Measurements from ENCODE around the gene SEMA3C.

The SEMA3C gene

DNA sequence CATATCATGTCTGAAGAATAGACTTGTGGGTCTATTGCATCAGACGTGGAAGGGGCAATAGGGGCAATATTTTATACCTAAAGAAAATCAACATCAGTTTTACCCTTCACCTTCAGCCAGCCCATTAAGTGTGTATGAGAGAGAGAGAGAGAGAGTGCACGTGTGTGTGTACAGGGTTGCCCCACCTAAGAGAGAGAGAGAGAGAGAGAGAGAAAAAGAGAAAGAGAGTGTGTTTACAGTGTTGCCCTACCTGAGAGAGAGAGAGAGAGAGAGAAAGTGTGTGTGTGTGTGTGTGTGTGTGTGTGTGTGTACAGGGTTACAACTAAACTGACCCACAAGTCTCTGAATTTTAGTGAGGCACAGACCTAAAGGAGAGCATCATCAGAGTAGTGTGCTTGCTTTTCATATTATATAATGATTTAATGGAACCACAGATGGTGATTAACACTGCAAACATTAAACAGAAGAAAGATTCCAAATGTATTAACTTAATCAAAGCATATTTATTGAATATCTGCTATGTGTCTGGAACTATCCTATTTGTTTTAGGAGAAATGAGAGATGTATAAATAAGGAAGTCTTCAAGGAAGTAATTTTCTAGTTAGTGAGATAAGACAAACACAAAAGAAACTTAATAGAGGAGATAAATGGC is 213.6 kb downstream of the SEMA3C start:
- DNase-seq (ENCODE audit: low spot score) = no peak
- no peak for FAIRE-seq

DNA sequence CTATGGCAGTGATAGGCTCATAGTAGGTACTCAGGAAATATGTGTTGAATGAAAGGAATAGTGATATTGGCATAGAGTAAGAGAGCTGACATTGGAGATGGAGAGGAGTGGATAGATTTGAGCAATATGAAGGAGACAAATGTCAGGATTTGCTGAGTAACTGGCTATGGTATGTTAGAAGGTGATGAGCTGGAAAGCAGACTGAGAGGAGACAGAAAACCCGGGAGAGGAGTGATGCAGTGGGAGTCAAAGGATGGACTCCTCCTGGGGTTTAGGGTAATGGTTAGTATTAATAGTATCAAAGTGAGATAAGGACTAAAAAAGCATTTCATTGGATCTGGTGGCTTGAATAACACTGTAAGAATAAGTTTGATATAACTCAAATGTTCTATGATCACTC is 215.6 kb downstream of the SEMA3C start:
- no peak for FAIRE-seq
- DNase-seq (ENCODE audit: low spot score) = no peak

DNA sequence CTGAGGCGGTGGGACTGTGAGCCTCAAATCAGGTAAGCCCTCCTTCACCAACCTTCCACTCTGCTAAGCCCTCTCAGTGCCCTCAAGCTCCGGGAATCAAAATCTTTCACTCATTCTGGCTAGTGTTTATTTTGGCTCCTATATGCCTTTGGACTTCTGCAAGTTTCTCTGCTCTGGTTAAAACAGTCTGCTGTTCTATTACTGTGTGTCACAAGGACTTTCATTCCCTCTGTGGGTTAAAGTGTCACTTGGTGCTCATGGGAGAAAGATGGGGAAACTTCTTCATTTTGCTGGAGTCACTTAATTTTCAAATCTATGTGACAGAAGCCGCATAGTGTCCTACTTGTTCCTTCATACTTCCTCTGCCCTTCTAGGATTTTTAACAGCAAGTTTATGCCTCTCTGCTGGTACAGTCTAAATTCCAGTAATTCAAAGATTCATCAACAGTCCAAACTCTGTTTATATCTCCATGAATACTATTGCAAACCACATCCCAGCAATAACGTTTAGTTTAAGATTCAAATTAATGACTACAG is 219.1 kb downstream of the SEMA3C start:
- FAIRE-seq (peak; percentile 9), DNase-seq (ENCODE audit: low spot score) (no peak)

DNA sequence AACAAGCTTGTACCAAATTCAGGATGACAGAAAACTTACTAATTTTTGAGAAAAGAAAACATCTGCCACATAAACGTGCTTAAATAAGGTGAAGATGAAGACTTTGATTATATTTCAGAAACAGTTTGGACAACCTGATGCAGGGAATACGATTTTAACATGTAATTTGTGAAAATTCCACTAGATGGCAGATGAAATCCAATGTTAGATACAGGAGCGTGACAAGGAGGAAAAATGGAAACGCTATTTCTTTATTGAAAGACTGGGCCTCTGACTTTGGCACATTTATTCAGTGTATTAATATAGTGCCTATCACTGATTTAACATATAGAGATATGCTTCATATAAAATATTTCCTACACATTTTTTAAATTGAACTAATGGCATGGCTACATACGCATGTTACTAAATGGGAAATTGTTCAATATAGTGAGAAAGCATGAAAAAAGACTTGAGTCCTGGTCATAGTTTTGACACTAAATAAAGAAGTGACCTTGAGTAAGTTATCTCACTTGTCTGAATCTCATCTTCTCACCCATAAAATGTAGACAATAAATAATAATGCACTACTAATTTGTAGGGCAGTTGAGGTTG is 219.7 kb downstream of the SEMA3C start:
- DNase-seq (ENCODE audit: low spot score) (peak; percentile 51), FAIRE-seq (peak; percentile 89)
